Thoracic aorta (tissue), 2 donors: Measurements from ENCODE around the gene SPDYE3. TPM values are rescaled to one million over a fixed set of nuclear protein-coding genes. Genes with fewer than 3 reads are reported as not detected.
"Not testable (repeated sequence)": the region's sequence is repeated elsewhere in the genome, so short reads cannot be mapped to it uniquely, and the experiment has no call there.

Experiments
- ATAC-seq: fragments of 150-250 bp; one replicate; pipeline ENCODE4 v1.8.0; 2017; ENCODE audit warnings: low read depth; ENCODE audit not compliant: insufficient number of reproducible peaks, low FRiP score
- DNase-seq: peaks from one replicate; pipeline ENCODE4 v3.0.0-alpha.2; 2020; ENCODE audit warnings: low spot score
- H3K27ac ChIP-seq, 2 donors: fragments of 200-600 bp; sonication (generic); 1 replicate in 1 of 2; 2 replicates in 1 of 2; pipeline ENCODE4 v1.5.1; 2016; ENCODE audit warnings: mild to moderate bottlenecking in 2 of 2, moderate library complexity in 2 of 2
- H3K27me3 ChIP-seq: fragments of 200-600 bp; sonication (generic); replicated peaks from 2 replicates; pipeline ENCODE4 v1.6.0; 2016; ENCODE audit warnings: mild to moderate bottlenecking; ENCODE audit not compliant: insufficient read depth
- H3K36me3 ChIP-seq: fragments of 200-600 bp; sonication (generic); one replicate; pipeline ENCODE4 v1.5.1; 2016
- H3K4me1 ChIP-seq, 2 donors: fragments of 200-600 bp; sonication (generic); 1 replicate in 1 of 2; 2 replicates in 1 of 2; pipeline versions ENCODE4 v1.5.1 to v1.6.0; 2016; ENCODE audit warnings: low read depth in 2 of 2, mild to moderate bottlenecking in 1 of 2; ENCODE audit not compliant: control insufficient read depth in 1 of 2
- H3K4me3 ChIP-seq: fragments of 200-600 bp; sonication (generic); 2 replicates; pipeline ENCODE4 v1.5.1; 2016; ENCODE audit warnings: mild to moderate bottlenecking
- H3K9me3 ChIP-seq: fragments of 200-600 bp; sonication (generic); 2 replicates; pipeline ENCODE4 v1.5.1; 2016
- CTCF ChIP-seq: fragments of 200-600 bp; sonication (generic); IDR thresholded peaks from one replicate; pipeline ENCODE4 v1.5.1; 2019; ENCODE audit warnings: antibody characterized with exemption
- total RNA-seq, 2 donors: library from RNA; depleted of rRNA; stranded (reverse); fragments of >200 nt; gene quantifications; one replicate each; pipeline versions ENCODE4 v1.1.0 to v1.2.3, GENCODE V29; 2016

SPDYE3 gene
- not detected for total RNA-seq

- ATAC-seq, H3K36me3 ChIP-seq: not testable (repeated sequence)
Observed at GRCh38 chr7:100307402-100307801, at the start of gene SPDYE3. Gene SPDYE3, plus strand, starts transcription at chr7:100307702. Its CDS starts 184 bp downstream, at chr7:100307886.

GRCh38 chr7:100259984-100260383, 47.5 kb upstream of the SPDYE3 start:
- H3K27me3 ChIP-seq, H3K4me3 ChIP-seq, ATAC-seq, H3K36me3 ChIP-seq, H3K9me3 ChIP-seq, H3K4me1 ChIP-seq, DNase-seq, H3K27ac ChIP-seq: not testable (repeated sequence)

More at GRCh38 chr7:100307402-100307801, at the start of gene SPDYE3:
- H3K9me3 ChIP-seq, H3K4me3 ChIP-seq, H3K4me1 ChIP-seq, DNase-seq, H3K27me3 ChIP-seq, H3K27ac ChIP-seq: not testable (repeated sequence)

DNA sequence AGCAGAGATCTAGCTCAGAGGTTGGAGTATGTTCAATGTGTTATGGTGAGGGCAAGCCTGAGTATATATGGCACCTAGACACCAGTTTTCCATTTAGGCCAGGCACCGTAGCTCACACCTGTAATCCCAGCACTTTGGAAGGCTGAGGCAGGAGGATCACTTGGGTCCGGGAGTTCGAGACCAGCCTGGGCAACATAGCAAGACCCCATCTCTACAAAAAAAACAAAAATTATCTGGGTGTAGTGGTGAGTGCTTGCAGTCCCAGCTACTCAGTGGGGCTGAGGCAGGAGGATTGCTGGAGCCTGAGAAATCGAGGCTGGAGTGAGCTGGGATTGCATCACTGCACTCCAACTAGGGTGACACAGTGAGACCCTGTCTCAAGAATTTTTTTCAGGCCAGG, 44.6 kb upstream of the SPDYE3 start:
- not testable (repeated sequence) for H3K4me1 ChIP-seq, H3K36me3 ChIP-seq, ATAC-seq, DNase-seq, H3K4me3 ChIP-seq, H3K27ac ChIP-seq, H3K27me3 ChIP-seq, H3K9me3 ChIP-seq

GRCh38 chr7:100264223-100264622, 43.3 kb upstream of the SPDYE3 start:
- H3K9me3 ChIP-seq, H3K27ac ChIP-seq, H3K36me3 ChIP-seq, ATAC-seq, H3K4me1 ChIP-seq, H3K27me3 ChIP-seq, H3K4me3 ChIP-seq, DNase-seq: not testable (repeated sequence)

DNA sequence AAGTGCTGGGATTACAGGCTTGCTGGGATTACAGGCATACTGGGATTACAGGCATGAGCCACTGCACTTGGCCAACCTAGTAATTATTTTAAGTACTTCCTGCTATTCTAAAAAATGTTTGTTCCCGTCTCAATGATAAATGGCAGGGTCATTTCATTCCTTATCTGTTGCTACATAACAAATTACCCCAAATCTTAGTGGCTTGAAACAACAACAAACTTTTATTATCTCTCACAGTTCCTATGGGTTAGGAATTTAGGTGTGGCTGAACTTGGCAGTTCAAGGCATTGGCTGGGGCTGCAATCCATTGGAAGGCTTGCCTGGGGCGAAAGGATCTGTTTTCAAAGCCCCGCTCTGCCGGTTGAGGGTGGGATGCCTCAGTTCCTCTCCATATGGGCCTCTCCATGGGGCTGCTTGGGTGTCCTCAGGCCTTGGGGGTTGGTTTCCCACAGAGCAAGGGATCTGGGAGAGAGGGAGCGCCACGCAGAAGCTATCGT, 42.8 kb upstream of the SPDYE3 start:
- H3K4me1 ChIP-seq, H3K36me3 ChIP-seq, H3K9me3 ChIP-seq, ATAC-seq, H3K27ac ChIP-seq, H3K27me3 ChIP-seq, H3K4me3 ChIP-seq, DNase-seq: not testable (repeated sequence)

- not testable (repeated sequence) for H3K4me3 ChIP-seq, H3K27me3 ChIP-seq, DNase-seq, H3K27ac ChIP-seq, H3K4me1 ChIP-seq, H3K36me3 ChIP-seq, H3K9me3 ChIP-seq, ATAC-seq
Observed at GRCh38 chr7:100265851-100266250, 41.7 kb upstream of the SPDYE3 start.

GRCh38 chr7:100266576-100267354, 40.7 kb upstream of the SPDYE3 start:
- no peak overlapping the region for H3K4me3 ChIP-seq
- H3K9me3 ChIP-seq, result no peaks in the 10 kb centered on the region
- H3K36me3 ChIP-seq, result no peaks in the 10 kb centered on the region
- TF ChIP-seq CTCF, result no peak
- ATAC-seq (no peak), DNase-seq (no peak)
- no peak overlapping the region for H3K27ac ChIP-seq
- H3K4me1 ChIP-seq, result no peaks in the 10 kb centered on the region
- H3K27me3 ChIP-seq, result no peaks in the 10 kb centered on the region

DNA sequence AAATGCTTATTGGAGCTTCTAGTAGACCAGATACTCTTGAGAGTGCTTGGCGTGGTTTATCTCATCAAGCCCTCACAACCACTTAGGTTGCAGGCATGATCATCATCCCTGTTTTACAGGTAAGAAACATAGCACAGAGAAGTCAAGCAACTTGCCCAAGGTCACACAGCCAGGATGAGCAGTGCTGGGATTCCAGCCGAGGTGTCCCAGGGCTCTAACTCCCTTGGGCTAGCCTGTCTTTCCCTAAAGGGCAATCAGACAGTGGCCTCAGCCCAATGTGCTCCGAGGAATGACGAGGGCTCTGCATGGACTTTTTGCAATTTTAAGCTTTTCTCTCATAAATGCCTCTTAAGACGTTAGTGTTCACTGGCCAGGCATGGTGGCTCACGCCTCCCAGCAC, 39.9 kb upstream of the SPDYE3 start:
- Histone ChIP-seq H3K4me1 (peaks cover 0 to 4% of the 10 kb centered on the region in 2 donors), H3K27me3 (no peaks in the 10 kb centered on the region), H3K4me3 (no peak overlapping the region), H3K9me3 (no peaks in the 10 kb centered on the region), H3K36me3 (no peaks in the 10 kb centered on the region), H3K27ac (no peak overlapping the region)
- no peak for TF ChIP-seq CTCF
- ATAC-seq (no peak), DNase-seq (no peak)

GRCh38 chr7:100268882-100269281, 38.6 kb upstream of the SPDYE3 start:
- H3K9me3 ChIP-seq, H3K36me3 ChIP-seq, H3K4me1 ChIP-seq, H3K4me3 ChIP-seq, DNase-seq, ATAC-seq, H3K27ac ChIP-seq, H3K27me3 ChIP-seq: not testable (repeated sequence)

DNA sequence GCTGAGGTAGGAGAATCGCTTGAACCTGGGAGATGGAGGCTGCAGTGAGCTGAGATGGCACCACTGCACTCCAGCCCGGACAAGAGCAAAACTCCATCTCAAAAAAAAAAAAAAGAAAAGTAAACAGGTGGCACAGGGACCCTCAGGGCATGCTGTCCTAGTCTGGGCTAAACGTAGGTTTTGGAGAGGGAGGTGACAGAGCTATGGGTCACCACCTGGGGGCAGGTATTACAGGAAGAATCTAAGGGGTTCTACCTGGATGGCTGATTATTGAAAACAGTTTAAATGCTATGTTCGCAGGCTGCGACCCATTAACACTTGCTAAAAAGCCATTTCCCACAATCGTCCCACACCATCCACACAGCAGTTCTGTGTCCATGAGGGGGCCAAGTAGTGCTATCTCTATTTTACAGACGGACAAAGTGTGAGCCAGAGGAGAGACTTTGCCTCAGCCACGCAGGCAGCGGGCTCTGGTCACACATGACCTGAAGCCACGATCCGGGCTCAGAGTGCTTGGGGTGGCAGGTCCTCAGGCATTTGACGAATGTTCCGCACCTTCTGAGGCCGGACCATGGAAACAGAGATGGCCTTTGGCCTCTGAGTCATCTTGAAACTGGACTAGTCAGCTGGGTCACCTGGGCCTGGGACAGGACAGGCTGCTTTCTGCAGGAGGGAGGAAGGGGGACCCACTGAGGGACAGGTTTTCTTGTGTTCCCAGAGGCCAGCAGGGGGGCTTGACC, 38.0 kb upstream of the SPDYE3 start:
- ATAC-seq, H3K4me1 ChIP-seq, H3K36me3 ChIP-seq, H3K27ac ChIP-seq, H3K9me3 ChIP-seq, DNase-seq, H3K27me3 ChIP-seq, H3K4me3 ChIP-seq: not testable (repeated sequence)
